Caco-2 (cell line): ENCODE results near the gene ARMC2. TPM values are rescaled to one million over a fixed set of nuclear protein-coding genes. Genes with fewer than 3 reads are reported as not detected.

Experiments used
- BruUV-seq: library from RNA; stranded (reverse); fragments of 400-500 nt; replicated peaks from 2 replicates; lab custom pipeline; 2021; lab: Mats Ljungman, UMichigan
- CTCF ChIA-PET: fragments of 300-600 bp; sonication (Branson Sonifier 250); formaldehyde crosslinking; loops from one replicate; lab custom pipeline; 2022; ENCODE audit warnings: antibody characterized with exemption; lab: Charles Lee
- POLR2A ChIA-PET: fragments of 300-600 bp; sonication (Branson Sonifier 250); formaldehyde crosslinking; loops from one replicate; lab custom pipeline; 2022; ENCODE audit warnings: antibody characterized with exemption; lab: Charles Lee
- DNase-seq, 2 experiments: peaks; one replicate each; pipeline versions ENCODE4 v3.0.0 to v3.0.0-alpha.2; 2020 to 2022
- H3K27me3 ChIP-seq: replicated peaks from 2 replicates; pipeline ENCODE4 v1.6.0; 2011; ENCODE audit warnings: low read length; ENCODE audit not compliant: control insufficient read depth, insufficient read depth
- H3K36me3 ChIP-seq: 2 replicates; pipeline ENCODE4 v1.5.1; 2011; ENCODE audit warnings: low read length; ENCODE audit not compliant: control insufficient read depth, insufficient read depth
- H3K4me1 ChIP-seq: fragments of 250-450 bp; sonication (Bioruptor Pico); 2 replicates; pipeline ENCODE4 v1.5.1; 2020; ENCODE audit warnings: mild to moderate bottlenecking
- H3K4me3 ChIP-seq: 2 replicates; pipeline ENCODE4 v1.5.1; 2011; ENCODE audit warnings: low read depth, mild to moderate bottlenecking, control low read depth, low read length
- H3K9me3 ChIP-seq: fragments of 250-450 bp; sonication (Bioruptor Pico); 2 replicates; pipeline ENCODE4 v1.5.1; 2020; ENCODE audit warnings: mild to moderate bottlenecking, moderate library complexity
- H3K27ac Mint-ChIP-seq: one replicate; pipeline ENCODE4 v1.8.0; 2022; ENCODE audit warnings: mixed read lengths; ENCODE audit not compliant: unreplicated experiment
- H3K27me3 Mint-ChIP-seq: one replicate; pipeline ENCODE4 v1.8.0; 2022; ENCODE audit warnings: mixed read lengths; ENCODE audit not compliant: insufficient read depth, unreplicated experiment
- H3K36me3 Mint-ChIP-seq: one replicate; pipeline ENCODE4 v1.8.0; 2022; ENCODE audit warnings: mild to moderate bottlenecking, mixed read lengths; ENCODE audit not compliant: insufficient read depth, unreplicated experiment
- H3K4me1 Mint-ChIP-seq: one replicate; pipeline ENCODE4 v1.8.0; 2022; ENCODE audit warnings: low read depth, mixed read lengths; ENCODE audit not compliant: unreplicated experiment
- H3K4me3 Mint-ChIP-seq: one replicate; pipeline ENCODE4 v1.8.0; 2022; ENCODE audit warnings: mild to moderate bottlenecking, moderate library complexity, mixed read lengths; ENCODE audit not compliant: unreplicated experiment
- H3K9me3 Mint-ChIP-seq: one replicate; pipeline ENCODE4 v1.8.0; 2022; ENCODE audit warnings: mixed read lengths; ENCODE audit not compliant: unreplicated experiment
- intact Hi-C: fragments of 100-400 bp; cut with micrococcal nuclease; formaldehyde crosslinking; loops from one replicate; pipeline ENCODE4 v1.10.0; 2022; ENCODE audit not compliant: unreplicated experiment
- total RNA-seq: library from RNA; stranded (reverse); gene quantifications from 2 replicates; pipeline ENCODE4 v1.2.3, GENCODE V29; 2022
- TF ChIP-seq, protein P1 (sequence below), 2 experiments: fragments of 200-600 bp in 1 of 2; IDR thresholded peaks; 1 replicate in 1 of 2; 2 replicates in 1 of 2; pipeline versions ENCODE4 v1.5.1 to v1.8.0; 2011 to 2022; ENCODE audit warnings: antibody characterized with exemption in 1 of 2, control low read depth in 1 of 2, inconsistent platforms in 1 of 2, low read depth in 1 of 2, low read length in 1 of 2, mild to moderate bottlenecking in 1 of 2, moderate library complexity in 1 of 2; ENCODE audit not compliant: insufficient read depth in 1 of 2, severe bottlenecking in 1 of 2, unreplicated experiment in 1 of 2

Gene ARMC2
- total RNA-seq, 1 experiment from 2014 or later: 7.8 TPM

DNA sequence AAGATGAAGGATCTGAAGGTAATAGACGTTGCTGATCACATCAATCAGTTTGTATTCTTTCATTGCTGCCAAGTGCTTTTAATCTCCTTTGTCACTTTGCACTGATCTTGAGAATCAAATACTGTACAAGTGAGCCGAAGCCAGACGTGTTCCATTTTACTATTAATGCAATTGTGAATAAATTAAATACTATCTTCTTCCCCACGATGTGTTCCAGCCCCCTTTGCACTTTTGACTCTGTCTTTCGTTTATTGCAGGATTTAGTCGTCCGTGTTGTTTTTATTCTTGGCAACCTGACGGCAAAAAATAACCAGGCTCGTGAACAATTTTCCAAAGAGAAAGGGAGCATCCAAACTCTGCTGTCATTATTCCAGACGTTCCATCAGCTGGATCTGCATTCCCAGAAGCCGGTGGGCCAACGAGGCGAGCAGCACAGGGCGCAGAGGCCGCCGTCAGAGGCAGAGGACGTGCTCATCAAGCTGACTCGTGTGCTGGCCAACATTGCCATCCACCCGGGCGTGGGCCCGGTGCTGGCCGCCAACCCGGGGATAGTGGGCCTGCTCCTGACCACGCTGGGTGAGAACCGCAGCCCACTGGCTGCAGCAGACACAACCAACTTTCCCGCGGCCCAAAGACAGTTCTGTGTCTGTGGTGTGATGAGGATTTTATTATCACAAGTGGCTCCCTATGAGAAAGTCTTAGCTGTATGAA lies 104.7 kb downstream of the ARMC2 start:
- no peaks in the 10 kb centered on the region for H3K4me1 Mint-ChIP-seq
- no peaks in the 10 kb centered on the region for H3K27me3 Mint-ChIP-seq
- no peaks in the 10 kb centered on the region for H3K9me3 ChIP-seq
- intact Hi-C loops: no loop called here
- H3K4me1 ChIP-seq: peaks cover 15% of the 10 kb centered on the region
- H3K27ac Mint-ChIP-seq: no peak overlapping the region
- BruUV-seq: no TSS peak
- ChIA-PET POLR2A (no interaction called here), CTCF (no interaction called here)
- no peaks in the 10 kb centered on the region for H3K36me3 ChIP-seq
- TF ChIP-seq, protein P1, sequence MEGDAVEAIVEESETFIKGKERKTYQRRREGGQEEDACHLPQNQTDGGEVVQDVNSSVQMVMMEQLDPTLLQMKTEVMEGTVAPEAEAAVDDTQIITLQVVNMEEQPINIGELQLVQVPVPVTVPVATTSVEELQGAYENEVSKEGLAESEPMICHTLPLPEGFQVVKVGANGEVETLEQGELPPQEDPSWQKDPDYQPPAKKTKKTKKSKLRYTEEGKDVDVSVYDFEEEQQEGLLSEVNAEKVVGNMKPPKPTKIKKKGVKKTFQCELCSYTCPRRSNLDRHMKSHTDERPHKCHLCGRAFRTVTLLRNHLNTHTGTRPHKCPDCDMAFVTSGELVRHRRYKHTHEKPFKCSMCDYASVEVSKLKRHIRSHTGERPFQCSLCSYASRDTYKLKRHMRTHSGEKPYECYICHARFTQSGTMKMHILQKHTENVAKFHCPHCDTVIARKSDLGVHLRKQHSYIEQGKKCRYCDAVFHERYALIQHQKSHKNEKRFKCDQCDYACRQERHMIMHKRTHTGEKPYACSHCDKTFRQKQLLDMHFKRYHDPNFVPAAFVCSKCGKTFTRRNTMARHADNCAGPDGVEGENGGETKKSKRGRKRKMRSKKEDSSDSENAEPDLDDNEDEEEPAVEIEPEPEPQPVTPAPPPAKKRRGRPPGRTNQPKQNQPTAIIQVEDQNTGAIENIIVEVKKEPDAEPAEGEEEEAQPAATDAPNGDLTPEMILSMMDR (IDR thresholded peaks at IDR 0.05; ENCODE audit: insufficient read depth in 1 of 2, low read depth in 1 of 2, low read length in 1 of 2, severe bottlenecking in 1 of 2, unreplicated experiment in 1 of 2): no peak
- no peaks in the 10 kb centered on the region for H3K27me3 ChIP-seq
- DNase-seq: no peak
- H3K4me3 Mint-ChIP-seq: no peak overlapping the region
- no peaks in the 10 kb centered on the region for H3K36me3 Mint-ChIP-seq
- H3K4me3 ChIP-seq: no peak overlapping the region
- H3K9me3 Mint-ChIP-seq: no peaks in the 10 kb centered on the region

DNA sequence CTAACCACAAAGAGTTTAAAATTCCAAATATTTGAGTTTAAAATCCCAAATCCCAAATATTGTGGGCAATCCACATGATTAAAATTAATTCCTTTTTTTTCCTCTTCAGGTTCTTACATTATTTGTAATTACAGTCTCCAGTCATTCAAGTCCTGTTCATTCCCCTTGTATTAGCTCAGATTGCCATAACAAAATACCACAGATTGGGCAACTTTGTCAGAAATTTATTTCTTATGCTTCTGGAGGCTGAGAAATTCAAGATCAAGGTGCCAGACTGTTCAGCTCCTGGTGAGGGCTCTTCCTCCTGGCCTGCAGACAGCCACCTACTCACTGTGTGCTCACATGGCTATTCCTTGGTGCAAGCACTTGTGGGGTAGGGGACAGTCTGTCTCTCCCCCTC lies 105.5 kb downstream of the ARMC2 start:
- no TSS peak for BruUV-seq
- no peak overlapping the region for H3K4me3 Mint-ChIP-seq
- intact Hi-C loops: no loop called here

DNA sequence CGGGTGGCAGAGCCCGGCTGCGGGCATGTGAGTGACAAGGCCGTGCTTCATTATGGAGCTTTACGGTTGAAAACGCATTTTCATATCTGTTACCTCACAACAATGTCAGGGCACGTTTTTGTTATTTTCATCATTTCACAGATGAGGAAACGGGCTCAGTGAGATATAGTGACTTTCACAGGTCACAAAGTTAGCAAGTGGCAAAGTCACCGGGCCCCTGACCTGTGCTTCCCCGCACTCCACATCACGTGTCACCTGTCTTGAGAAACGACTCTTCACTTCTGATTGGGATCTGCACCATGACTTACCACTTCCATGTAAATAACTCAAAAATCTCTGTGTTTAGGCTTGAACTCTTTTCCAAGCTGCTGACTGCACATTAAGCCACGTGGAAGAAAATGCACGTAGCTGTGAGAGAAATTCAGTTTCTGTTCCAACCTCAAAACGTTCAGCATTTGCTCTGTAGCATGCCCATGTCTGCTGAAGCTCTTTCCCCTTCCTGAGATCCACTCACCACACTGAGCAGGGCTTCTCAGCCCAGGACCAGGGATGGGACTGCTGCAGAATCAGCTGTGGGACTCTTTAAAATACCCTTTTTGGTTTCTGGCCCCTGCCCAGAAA lies 107.2 kb downstream of the ARMC2 start:
- Histone ChIP-seq H3K4me1 (peaks cover 15% of the 10 kb centered on the region), H3K4me3 (no peak overlapping the region), H3K27me3 (no peaks in the 10 kb centered on the region), H3K36me3 (no peaks in the 10 kb centered on the region), H3K9me3 (no peaks in the 10 kb centered on the region)
- no TSS peak for BruUV-seq
- DNase-seq: no peak
- no peaks in the 10 kb centered on the region for H3K4me1 Mint-ChIP-seq
- H3K4me3 Mint-ChIP-seq: no peak overlapping the region
- no peaks in the 10 kb centered on the region for H3K9me3 Mint-ChIP-seq
- intact Hi-C loops: no loop called here
- CTCF ChIA-PET: no interaction called here
- H3K36me3 Mint-ChIP-seq: no peaks in the 10 kb centered on the region
- POLR2A ChIA-PET: interaction anchor here (0.6 kb wide), 1 partner anchor 54 kb away, joined by 5 read pairs; no protein-coding TSS in a partner anchor
- no peaks in the 10 kb centered on the region for H3K27me3 Mint-ChIP-seq
- TF ChIP-seq, protein P1 (IDR thresholded peaks at IDR 0.05; ENCODE audit: insufficient read depth in 1 of 2, low read depth in 1 of 2, low read length in 1 of 2, severe bottlenecking in 1 of 2, unreplicated experiment in 1 of 2): no peak
- H3K27ac Mint-ChIP-seq: no peak overlapping the region

More for the DNA sequence above, 105.5 kb downstream of the ARMC2 start:
- Mint-ChIP-seq H3K4me1 (no peaks in the 10 kb centered on the region), H3K27ac (no peak overlapping the region), H3K36me3 (no peaks in the 10 kb centered on the region), H3K9me3 (no peaks in the 10 kb centered on the region), H3K27me3 (no peaks in the 10 kb centered on the region)
- POLR2A ChIA-PET: no interaction called here
- TF ChIP-seq, protein P1 (IDR thresholded peaks at IDR 0.05; ENCODE audit: insufficient read depth in 1 of 2, low read depth in 1 of 2, low read length in 1 of 2, severe bottlenecking in 1 of 2, unreplicated experiment in 1 of 2): no peak
- no peaks in the 10 kb centered on the region for H3K27me3 ChIP-seq
- H3K36me3 ChIP-seq: no peaks in the 10 kb centered on the region
- peaks cover 15% of the 10 kb centered on the region for H3K4me1 ChIP-seq
- CTCF ChIA-PET: no interaction called here
- no peak for DNase-seq
- no peaks in the 10 kb centered on the region for H3K9me3 ChIP-seq
- H3K4me3 ChIP-seq: no peak overlapping the region
